Lower lobe of right lung (tissue), 2 donors: ENCODE results near the gene C22orf31. TPM values are rescaled to one million over a fixed set of nuclear protein-coding genes. Genes with fewer than 3 reads are reported as not detected.

Experiments used
- ATAC-seq, 2 donors: fragments of 200-7000 bp; cut with Tn5 transposase; one replicate each; pipeline ENCODE4 v1.9.1; 2020 to 2022; ENCODE audit warnings: mild to moderate bottlenecking in 2 of 2, moderate library complexity in 2 of 2
- DNase-seq: peaks from one replicate; pipeline ENCODE4 v3.0.0-alpha.2; 2020
- H3K27ac ChIP-seq: fragments of 200-600 bp; one replicate; pipeline ENCODE4 v1.8.0; 2022
- H3K27me3 ChIP-seq: fragments of 200-600 bp; one replicate; pipeline ENCODE4 v1.8.0; 2022; ENCODE audit warnings: low read depth
- H3K36me3 ChIP-seq: fragments of 200-600 bp; one replicate; pipeline ENCODE4 v1.8.0; 2022; ENCODE audit warnings: mild to moderate bottlenecking
- H3K4me1 ChIP-seq: fragments of 200-600 bp; one replicate; pipeline ENCODE4 v1.8.0; 2022
- H3K4me3 ChIP-seq: fragments of 200-600 bp; one replicate; pipeline ENCODE4 v1.8.0; 2022; ENCODE audit warnings: mild to moderate bottlenecking
- H3K9me3 ChIP-seq: fragments of 200-600 bp; one replicate; pipeline ENCODE4 v1.8.0; 2022
- intact Hi-C: fragments of 100-400 bp; cut with DNase I; formaldehyde crosslinking; loops from one replicate; pipeline ENCODE4 v1.11.0; 2022
- total RNA-seq: library from RNA; stranded (reverse); fragmentation: NEBNext Ultra II Directional; extraction: Animal tissue kit (Norgen Biotek cat#: 25700); gene quantifications from one replicate; pipeline ENCODE4 v1.2.1, GENCODE V29; 2021
- TF ChIP-seq, protein P1 (sequence below): fragments of 200-600 bp; IDR thresholded peaks from one replicate; pipeline ENCODE4 v1.8.0; 2022; ENCODE audit warnings: antibody characterized with exemption, mild to moderate bottlenecking
- donor health status: DM: no; HTN: yes; CAD: no; lungs with severe emphysema.

The C22orf31 gene
- total RNA-seq, 1 donor from 2014 or later, result not detected

DNA sequence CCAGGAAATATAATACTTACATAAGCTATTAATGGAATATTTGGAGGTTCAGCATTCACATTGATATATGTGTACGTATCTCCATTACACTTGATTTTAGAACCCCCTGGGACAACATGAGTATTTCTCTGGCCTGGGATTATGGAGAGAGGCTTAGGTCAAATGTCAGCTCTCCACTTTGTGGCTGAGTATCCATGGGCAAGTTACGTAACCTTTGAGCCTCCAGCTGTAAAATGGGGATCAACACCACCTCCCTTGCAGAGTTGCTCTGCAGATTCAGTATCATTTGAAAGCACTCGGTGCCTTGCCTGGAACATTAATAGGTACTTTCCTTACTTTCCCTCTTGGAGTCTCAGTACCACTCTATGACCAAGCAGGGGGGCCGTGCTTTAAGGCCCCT, 33.2 kb downstream of the C22orf31 start:
- DNase-seq (no peak), ATAC-seq (no peak)
- TF ChIP-seq, protein P1, sequence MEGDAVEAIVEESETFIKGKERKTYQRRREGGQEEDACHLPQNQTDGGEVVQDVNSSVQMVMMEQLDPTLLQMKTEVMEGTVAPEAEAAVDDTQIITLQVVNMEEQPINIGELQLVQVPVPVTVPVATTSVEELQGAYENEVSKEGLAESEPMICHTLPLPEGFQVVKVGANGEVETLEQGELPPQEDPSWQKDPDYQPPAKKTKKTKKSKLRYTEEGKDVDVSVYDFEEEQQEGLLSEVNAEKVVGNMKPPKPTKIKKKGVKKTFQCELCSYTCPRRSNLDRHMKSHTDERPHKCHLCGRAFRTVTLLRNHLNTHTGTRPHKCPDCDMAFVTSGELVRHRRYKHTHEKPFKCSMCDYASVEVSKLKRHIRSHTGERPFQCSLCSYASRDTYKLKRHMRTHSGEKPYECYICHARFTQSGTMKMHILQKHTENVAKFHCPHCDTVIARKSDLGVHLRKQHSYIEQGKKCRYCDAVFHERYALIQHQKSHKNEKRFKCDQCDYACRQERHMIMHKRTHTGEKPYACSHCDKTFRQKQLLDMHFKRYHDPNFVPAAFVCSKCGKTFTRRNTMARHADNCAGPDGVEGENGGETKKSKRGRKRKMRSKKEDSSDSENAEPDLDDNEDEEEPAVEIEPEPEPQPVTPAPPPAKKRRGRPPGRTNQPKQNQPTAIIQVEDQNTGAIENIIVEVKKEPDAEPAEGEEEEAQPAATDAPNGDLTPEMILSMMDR, result no peak
- Histone ChIP-seq H3K4me1 (peaks cover 58% of the 10 kb centered on the region), H3K9me3 (no peaks in the 10 kb centered on the region), H3K27ac (no peak overlapping the region), H3K36me3 (no peaks in the 10 kb centered on the region), H3K4me3 (no peak overlapping the region), H3K27me3 (no peaks in the 10 kb centered on the region)
- intact Hi-C loops, result no loop called here

DNA sequence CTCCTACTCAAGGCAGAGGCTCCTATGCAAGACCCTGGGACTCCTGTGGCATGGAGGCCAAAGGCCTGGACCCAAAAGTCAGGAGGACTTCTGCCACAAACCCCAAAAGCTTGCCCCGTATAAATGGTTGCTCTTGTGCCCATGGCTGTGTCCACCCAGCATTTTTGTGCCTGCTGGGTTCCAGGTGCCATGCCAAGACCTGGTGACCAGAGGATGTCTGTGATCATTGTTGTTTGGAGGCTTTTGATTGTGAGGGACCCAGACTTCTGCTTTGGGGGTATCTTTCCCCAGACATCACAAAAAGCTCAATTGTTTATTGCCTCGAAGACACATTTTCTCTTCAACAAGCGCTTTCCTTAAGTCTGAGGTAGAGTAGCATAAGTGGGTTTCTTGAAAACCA, 35.1 kb downstream of the C22orf31 start:
- ATAC-seq (no peak), DNase-seq (no peak)
- H3K27ac ChIP-seq, result no peak overlapping the region
- H3K9me3 ChIP-seq, result no peaks in the 10 kb centered on the region
- H3K4me1 ChIP-seq, result peaks cover 49% of the 10 kb centered on the region
- no peaks in the 10 kb centered on the region for H3K27me3 ChIP-seq
- TF ChIP-seq, protein P1, result no peak
- H3K4me3 ChIP-seq, result no peak overlapping the region
- no peaks in the 10 kb centered on the region for H3K36me3 ChIP-seq
- intact Hi-C loops, result no loop called here

DNA sequence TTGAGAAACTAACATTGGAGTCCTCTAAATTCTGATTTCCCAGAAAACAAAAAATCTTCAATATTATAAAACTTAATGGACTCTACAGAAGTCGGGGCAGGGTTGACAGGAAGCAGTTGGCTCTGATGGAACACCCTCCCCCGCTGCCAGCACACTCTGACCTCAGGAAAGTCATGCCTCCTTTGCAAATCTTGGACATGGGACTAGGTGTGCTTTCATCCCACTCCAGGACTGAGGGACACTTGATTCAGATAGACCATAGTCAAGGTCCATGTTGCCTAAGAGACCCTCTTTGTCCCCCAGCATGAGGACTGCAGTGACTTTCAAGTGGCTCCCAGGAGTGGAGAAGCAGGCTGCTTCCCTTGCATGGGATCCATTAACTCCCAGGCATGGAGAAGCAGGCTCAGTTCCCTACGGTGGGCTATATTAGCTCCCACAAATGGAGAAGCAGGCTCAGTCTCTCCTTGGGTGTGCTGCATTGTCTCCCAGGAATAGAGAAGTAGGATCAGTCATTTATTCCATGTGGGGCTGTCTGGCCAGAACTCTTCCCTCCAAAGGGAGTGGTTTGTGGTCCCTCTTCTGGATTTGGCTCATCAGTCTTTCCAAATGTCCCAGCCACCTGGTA, 38.3 kb downstream of the C22orf31 start:
- Histone ChIP-seq H3K4me3 (no peak overlapping the region), H3K27ac (no peak overlapping the region)
- ATAC-seq, result peak in 1 of 2 donors; percentile 52

DNA sequence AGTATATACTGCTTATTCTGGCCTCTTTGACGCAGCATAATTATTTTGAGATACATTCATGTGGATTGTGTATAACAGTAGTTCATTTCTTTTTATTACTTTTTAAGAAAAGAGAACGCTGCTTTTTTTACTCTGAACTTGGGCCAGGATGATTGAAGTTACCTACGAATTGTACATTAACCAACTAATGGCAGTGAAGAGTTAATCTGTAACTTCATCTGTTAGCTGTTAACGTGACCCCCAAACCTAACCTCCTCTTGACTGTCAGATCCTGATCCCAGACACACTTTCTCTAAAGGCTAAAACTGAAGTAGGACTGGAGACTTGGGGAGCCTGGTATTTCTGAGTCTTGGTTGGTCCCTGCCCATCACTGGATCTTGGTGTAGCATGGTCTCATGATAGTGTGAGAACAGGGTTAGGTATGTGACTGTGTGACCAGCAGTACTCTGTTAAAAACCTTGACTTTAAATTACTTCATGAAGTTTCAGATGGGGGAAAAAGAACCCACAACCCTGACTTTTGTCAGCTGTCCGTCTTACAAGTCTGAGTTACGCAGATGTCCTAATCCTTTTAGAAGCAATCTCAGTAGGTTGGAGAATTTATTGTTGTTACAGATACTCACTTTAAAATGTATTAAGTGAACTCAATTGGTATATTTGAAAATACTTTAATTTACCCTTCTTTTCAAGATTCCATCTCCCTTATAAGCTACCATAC, 39.4 kb downstream of the C22orf31 start:
- Histone ChIP-seq H3K4me3 (no peak overlapping the region), H3K27me3 (no peaks in the 10 kb centered on the region), H3K4me1 (peaks cover 11% of the 10 kb centered on the region), H3K36me3 (no peaks in the 10 kb centered on the region), H3K27ac (no peak overlapping the region), H3K9me3 (no peaks in the 10 kb centered on the region)
- DNase-seq, result no peak
- no peak for ATAC-seq
- intact Hi-C loops, result no loop called here
- TF ChIP-seq, protein P1, result no peak

More for the DNA sequence above, 38.3 kb downstream of the C22orf31 start:
- H3K4me1 ChIP-seq, result peaks cover 17% of the 10 kb centered on the region
- H3K9me3 ChIP-seq, result no peaks in the 10 kb centered on the region
- intact Hi-C loops, result no loop called here
- no peak for DNase-seq
- H3K36me3 ChIP-seq, result no peaks in the 10 kb centered on the region
- H3K27me3 ChIP-seq, result no peaks in the 10 kb centered on the region
- TF ChIP-seq, protein P1, result no peak

DNA sequence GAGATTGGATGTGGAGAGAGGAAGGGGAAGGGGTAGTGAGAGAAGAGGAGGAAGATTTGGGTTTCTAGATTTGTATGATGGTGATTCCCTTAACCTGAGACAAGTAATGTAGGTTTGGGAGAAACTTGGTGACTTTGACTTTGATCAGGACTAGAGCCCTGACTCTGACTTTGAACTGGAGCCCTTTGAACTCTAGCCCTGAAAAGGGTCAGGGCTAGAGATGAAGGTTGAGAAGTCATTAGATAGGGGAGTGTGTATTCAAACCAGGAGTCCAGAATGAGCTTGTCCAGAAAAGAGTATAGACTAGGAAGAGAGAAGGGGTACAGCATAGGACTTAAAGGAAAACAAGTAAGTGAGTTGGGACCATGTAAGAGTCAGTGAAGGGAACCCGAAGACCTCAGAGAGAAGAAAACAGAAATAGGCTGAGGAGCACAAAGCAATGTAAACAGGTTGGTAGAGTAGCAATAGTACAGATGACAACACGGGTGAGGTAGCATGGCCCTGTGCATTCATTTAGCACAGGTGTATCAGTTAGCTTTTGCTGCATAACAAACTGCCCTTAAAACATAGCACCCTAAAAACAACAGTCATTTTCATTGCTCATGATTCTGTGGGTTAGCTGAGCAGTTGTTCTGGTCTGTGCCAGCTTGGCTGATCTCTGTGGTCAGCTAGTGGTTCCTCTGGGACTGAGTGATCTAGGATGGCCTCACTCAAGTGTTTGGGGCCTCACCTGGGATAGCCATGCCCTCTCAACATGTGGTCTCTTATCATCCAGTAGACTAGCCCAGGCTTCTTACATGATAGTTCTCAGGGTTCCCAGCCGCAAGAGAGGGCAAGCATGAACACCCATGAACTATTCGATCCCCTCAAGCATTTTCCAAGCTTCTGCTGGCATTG, 43.1 kb downstream of the C22orf31 start:
- intact Hi-C loops, result no loop called here
- TF ChIP-seq, protein P1, result no peak
- H3K9me3 ChIP-seq, result no peaks in the 10 kb centered on the region
- peaks cover 7% of the 10 kb centered on the region for H3K4me1 ChIP-seq
- H3K36me3 ChIP-seq, result no peaks in the 10 kb centered on the region
- H3K4me3 ChIP-seq, result no peak overlapping the region
- ATAC-seq (no peak), DNase-seq (no peak)
- no peaks in the 10 kb centered on the region for H3K27me3 ChIP-seq
- H3K27ac ChIP-seq, result no peak overlapping the region
